ENCODE measurements around the gene TRMT5. TPM values are rescaled to one million over a fixed set of nuclear protein-coding genes. Genes with fewer than 3 reads are reported as not detected.

TRMT5 gene
- total RNA-seq, 1 experiment from 2014 or later: 24.9 TPM

DNA sequence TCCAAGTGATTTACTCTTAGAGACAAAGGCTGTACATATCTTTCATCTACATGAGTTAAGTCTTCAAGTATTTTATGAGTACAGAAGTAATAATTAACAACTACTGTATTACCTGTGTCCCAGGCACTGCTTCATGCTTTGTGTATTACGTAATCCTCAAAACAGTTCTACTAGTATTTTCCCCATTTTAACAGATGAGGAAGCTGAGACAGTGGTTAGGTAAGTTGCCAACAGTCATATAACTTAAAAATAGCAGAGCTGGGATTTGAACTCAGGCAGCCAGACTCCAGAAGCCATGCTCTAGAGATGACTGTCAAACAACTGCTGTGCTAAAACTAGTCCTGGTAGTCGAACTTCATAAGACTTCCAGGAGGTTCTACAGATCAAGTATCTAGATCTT is 10.7 kb downstream of the TRMT5 start:
- Histone ChIP-seq H2BK12ac (ENCODE audit: insufficient read length, low read depth, low read length) (no peak overlapping the region), H4K91ac (ENCODE audit: insufficient read length, low read depth, low read length) (no peak overlapping the region), H3K9ac (ENCODE audit: extremely low read depth, insufficient read length, low read length) (no peak overlapping the region), H3K4me1 (ENCODE audit: insufficient read depth, low read length) (no peaks in the 10 kb centered on the region), H2AFZ (ENCODE audit: low read length) (no peak overlapping the region), H2BK15ac (ENCODE audit: low read depth, low read length) (no peak overlapping the region), H2AK5ac (ENCODE audit: insufficient read length, low read length) (no peak overlapping the region), H3K27ac (ENCODE audit: insufficient read length, low read depth, low read length) (no peak overlapping the region), H3K79me1 (ENCODE audit: insufficient read depth, low read depth, low read length, poor library complexity, severe bottlenecking) (no peaks in the 10 kb centered on the region), H2BK20ac (ENCODE audit: low read depth, low read length, poor library complexity, severe bottlenecking) (no peak overlapping the region), H3K4me2 (ENCODE audit: insufficient read depth, insufficient read length, low read length) (no peak overlapping the region), H3K4ac (ENCODE audit: low read depth, low read length) (no peak overlapping the region), H3K14ac (ENCODE audit: insufficient read depth, low read length) (no peak overlapping the region), H3K23ac (ENCODE audit: insufficient read length, low read depth, low read length) (no peak overlapping the region), H4K20me1 (ENCODE audit: control insufficient read depth, insufficient read depth, insufficient read length) (no peaks in the 10 kb centered on the region), H4K8ac (replicated peaks; ENCODE audit: insufficient read length, low read depth, low read length) (no peak overlapping the region), H3K23me2 (ENCODE audit: insufficient read length, low read depth, low read length, poor library complexity, severe bottlenecking) (no peaks in the 10 kb centered on the region), H2BK5ac (ENCODE audit: insufficient read length, low read length) (no peak overlapping the region), H3K18ac (ENCODE audit: insufficient read length, low read depth, low read length) (no peak overlapping the region), H4K5ac (ENCODE audit: insufficient read length, low read depth, low read length) (no peak overlapping the region), H2BK120ac (ENCODE audit: low read depth, low read length, poor library complexity, severe bottlenecking) (no peak overlapping the region), H3K79me2 (ENCODE audit: insufficient read depth, low read length) (no peaks in the 10 kb centered on the region), H3K9me3 (ENCODE audit: control insufficient read depth, low read depth, low read length) (no peaks in the 10 kb centered on the region), H3T11ph (ENCODE audit: low read length) (no peak overlapping the region), H3K56ac (ENCODE audit: insufficient read length, low read depth, low read length) (no peak overlapping the region), H3K27me3 (ENCODE audit: insufficient read depth, low read length) (no peaks in the 10 kb centered on the region; the same call in 1 of the 2 replicates)
- H3K4me3 Mint-ChIP-seq: no peak overlapping the region
- no peak for TF ChIP-seq CTCF (conservative IDR thresholded peaks at IDR 0.05)
- H3K4me1 Mint-ChIP-seq: no peaks in the 10 kb centered on the region
- no peak for DNase-seq
- no peaks in the 10 kb centered on the region for H3K27me3 Mint-ChIP-seq (ENCODE audit: low read depth)
- no peak overlapping the region for H3K27ac Mint-ChIP-seq
- no CpG with 5 or more reads among the region's 2 CpGs for WGBS (ENCODE audit: extremely low coverage, insufficient read length, low lambda C conversion rate)
- peaks cover 0 to 16% (median 7%) of the 10 kb centered on the region in 3 experiments; a peak in 6 of 7 replicates for H3K36me3 Mint-ChIP-seq (ENCODE audit: insufficient read depth in 1 of 3, low read depth in 3 of 3)
- no peaks in the 10 kb centered on the region; a peak in 1 of 5 replicates for H3K9me3 Mint-ChIP-seq
